ENCODE data around the gene SOBP.

The SOBP gene

DNA sequence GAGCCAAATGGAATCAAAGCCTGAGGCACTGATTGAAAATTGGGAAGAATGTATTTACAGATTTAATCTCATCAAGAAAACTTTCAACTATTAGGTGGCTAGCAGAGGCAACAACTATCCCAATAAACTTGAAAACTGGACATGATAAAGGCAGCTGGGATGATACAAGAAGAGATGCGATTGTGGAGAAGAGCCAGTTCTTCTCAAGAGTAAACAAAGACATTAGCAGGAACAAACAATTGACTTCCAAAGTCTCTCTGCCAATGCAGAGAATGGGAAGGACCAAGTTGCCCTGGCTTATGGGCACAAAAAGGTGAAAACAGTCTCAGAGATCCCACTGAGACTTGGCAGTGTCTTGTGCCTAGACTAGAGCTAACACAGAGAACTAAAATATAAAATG is 132.4 kb downstream of the SOBP start:
- no peak for DNase-seq

DNA sequence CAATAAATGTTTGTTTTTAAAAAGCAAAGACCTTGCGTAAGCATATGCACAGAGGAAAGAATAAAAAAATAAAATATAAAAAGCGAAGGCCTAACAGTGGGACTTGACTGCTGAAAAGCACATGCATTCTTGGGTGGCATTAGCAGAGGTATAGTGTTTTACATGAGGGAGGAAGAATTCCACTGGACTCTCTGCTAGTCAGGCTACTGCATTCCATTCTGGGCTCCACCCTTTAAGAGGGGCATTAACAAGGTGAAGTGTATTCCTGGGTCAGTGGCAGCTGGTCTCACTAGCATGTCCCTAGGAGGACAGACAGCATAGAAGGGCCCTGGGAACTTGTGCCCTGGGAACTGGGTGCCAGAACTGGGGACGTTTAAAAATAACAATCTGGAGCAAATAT is 134.1 kb downstream of the SOBP start:
- DNase-seq: no peak

DNA sequence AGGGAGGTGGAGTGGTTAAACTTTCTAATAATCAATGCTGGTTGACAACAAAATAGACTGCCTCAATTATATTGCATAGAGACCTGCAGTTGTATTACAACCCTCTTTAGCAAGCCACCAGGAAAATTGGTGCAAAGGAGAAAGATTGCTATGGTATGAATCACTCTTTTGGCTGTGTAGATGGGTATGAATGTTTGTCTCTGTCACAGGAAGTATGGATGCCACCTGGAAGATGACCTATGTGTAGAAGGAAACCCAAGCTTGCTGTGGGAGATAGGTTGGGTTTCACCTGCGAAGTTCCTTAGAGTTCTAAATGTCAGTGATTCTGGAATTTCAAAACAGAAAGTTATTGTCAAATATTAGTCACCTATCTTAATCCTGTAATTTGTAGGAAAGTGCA is 134.6 kb downstream of the SOBP start:
- DNase-seq: no peak

DNA sequence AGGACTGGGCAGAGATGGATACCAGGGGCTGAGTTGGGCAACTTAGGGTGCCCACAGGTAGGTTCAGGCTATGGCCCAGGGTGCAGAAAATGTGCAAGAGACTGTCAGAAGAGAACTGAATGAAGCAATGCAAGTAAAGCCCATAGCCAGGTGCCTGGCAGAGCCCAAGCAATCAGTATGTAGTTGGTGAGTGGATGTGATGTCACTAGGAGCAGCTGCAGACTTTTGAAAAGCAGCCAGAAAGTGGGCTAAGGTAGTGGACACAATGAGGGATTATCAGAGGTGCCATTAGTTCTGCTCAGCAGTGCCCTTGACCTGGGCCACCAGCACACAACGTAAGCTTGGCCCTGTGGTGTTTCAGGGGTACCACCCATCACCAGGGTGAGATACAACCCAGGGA is 135.3 kb downstream of the SOBP start:
- DNase-seq: peak; percentile 31

DNA sequence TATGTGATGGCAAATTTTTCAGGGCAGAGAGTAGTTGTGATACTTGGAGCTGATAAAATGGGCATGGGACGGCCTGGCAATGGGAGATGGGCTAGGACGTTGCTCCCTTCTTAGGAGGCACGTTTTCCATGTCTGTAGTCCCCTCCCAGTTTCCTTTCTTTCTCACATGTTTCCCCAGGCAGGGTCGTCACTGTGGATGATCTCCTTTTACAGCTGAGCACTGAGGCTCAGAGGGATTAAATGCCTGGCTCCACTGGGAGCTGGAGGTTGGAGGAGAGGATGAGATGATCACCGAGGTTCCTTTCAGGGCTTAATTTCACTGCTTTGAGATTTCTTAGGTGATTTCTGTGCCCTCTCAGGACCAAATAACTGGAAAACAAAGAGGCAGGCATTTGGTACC is 136.7 kb downstream of the SOBP start:
- no peak for DNase-seq

DNA sequence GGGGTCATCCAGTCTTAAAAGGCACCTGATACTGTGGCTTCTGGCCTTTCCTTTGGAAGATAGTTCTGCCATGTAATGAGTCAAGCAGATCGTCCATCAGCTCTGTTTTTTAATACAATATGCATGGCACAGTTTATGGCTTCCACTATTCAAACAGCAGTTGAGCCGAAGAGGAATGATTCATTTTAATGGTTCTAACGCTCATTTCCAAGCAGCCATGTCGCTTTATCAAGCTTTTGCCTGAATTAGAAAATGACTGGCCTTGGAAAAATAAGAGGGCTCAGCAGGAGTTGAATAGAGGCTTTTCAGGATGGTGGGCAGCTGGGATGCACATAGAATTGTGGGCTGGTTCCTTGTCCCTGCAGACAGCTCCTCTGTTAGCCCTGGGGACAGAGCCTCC is 138.1 kb downstream of the SOBP start:
- no peak for DNase-seq

DNA sequence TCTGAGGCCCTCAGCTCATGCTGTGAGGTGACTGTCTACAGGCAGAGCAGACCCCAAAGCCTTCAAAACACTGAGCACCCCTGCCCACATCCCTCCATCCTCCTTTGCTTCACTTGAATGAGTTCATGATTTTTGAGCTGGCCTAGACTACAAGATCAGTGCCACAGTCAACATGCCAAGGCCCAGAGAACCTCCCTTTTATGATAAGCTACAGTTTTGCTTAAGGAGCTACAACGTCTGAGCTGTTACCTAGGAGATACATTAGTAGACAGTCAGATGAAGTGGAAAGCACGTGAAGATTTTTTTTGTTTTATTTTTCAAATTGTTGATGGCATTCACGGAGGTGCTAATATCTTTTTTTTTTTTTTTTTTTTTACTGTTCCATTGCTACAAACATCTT is 139.0 kb downstream of the SOBP start:
- DNase-seq: no peak

DNA sequence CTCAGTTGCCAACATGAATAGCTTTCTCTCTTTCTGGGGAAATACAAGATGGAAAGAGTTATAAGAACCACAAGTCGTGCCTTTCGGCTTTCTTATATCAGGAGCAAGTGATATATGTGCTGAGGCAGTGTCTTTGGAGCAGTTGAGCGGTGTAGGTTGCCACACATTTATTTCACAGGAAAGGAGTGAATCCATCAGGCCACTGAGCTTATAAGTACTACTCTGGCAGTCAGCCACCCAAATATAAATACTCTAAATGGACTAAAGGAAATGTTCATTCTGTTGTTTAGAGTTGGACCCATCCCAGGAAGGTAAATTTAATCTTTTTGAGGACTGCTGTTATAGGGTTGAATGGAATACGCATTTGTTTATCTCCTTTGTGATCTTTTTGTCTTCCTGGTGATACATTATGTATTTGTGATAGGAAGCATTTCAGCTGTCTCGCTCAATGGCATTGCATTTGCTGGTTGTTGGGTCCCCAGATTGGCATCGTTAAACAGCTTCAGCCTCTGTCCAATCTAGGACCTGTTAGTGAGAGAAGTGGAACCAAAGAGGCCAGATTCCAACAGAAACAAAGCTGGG is 139.7 kb downstream of the SOBP start:
- DNase-seq: peak; percentile 87

DNA sequence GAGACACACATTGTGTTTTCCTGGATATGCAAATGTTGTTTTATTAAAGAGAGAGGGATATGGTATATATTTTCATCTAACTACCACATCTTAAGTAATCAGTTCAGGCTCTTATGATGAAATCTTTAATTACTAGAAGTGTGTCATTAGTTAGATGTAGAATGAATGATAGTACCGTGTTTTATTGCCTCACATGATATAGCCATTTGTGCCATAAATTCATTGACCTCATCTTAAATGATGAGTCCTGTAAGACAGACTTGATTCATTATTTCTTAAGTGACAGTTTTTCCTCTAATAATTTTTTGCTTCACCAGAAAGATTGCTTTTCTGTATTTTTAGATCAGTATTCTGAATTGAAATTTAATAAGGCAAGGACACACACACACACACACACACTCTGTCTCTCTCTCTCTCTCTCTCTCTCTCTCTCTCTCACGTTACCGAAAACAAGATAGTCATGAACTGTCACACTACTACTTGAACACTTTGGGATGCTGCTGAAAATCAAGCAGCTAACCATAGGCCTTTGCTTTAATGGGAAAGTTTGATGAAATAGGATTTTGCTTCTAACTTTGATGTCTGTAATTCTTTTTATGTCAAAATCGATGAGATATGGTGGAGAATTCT is 140.5 kb downstream of the SOBP start:
- DNase-seq: no peak

DNA sequence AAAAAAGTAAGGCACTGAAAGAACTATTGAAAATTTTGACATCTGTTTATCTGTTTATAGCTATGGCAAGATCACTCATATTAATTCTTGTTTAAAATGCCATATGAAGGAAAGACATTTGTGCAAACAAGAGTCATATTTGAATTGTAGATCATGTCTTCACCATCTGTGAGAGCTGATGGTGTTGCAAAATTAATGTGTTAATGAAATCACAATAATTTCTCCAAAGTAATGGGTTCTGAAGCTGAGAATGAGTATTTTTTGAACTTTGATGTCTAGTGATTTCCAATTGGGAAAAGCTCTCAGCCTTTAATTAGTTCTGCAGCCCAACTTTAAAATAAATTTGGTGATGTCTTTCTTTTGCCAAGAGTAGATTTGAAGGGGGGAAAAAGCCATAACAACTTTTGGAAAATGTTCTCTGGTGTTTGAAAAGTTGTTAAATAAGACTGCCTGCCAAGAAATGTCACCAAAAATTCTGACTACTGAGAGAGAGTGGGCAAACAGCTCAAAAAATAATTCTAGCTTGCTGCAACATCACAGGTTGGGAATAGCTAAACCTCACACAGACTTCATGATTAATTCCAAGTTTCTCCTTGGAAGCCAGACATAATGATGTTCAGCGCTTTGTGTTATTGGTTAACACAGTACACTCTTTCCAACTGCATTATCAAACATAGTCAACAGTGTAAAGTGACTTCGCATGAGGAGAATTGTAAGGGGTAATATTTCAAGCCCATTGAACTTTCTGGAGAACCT is 142.6 kb downstream of the SOBP start:
- DNase-seq: no peak

DNA sequence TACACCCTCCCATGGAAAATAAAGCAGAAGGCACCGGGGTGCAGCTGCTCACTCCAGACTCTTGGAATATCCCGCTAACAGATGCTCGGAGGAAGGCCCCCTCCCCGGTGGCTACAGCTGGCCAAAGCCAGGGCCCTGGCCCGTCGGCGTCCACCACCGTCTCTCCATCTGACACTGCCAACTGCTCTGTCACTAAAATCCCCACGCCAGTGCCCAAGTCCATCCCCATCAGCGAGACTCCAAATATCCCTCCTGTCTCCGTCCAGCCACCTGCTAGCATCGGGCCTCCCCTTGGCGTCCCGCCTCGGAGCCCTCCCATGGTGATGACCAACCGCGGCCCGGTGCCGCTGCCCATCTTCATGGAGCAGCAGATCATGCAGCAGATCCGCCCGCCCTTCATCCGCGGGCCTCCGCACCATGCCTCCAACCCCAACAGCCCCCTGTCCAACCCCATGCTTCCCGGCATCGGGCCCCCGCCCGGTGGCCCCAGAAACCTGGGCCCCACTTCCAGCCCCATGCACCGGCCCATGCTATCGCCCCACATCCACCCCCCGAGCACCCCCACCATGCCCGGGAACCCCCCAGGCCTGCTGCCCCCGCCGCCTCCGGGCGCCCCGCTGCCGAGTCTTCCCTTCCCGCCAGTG is 143.9 kb downstream of the SOBP start:
- no peak for DNase-seq

DNA sequence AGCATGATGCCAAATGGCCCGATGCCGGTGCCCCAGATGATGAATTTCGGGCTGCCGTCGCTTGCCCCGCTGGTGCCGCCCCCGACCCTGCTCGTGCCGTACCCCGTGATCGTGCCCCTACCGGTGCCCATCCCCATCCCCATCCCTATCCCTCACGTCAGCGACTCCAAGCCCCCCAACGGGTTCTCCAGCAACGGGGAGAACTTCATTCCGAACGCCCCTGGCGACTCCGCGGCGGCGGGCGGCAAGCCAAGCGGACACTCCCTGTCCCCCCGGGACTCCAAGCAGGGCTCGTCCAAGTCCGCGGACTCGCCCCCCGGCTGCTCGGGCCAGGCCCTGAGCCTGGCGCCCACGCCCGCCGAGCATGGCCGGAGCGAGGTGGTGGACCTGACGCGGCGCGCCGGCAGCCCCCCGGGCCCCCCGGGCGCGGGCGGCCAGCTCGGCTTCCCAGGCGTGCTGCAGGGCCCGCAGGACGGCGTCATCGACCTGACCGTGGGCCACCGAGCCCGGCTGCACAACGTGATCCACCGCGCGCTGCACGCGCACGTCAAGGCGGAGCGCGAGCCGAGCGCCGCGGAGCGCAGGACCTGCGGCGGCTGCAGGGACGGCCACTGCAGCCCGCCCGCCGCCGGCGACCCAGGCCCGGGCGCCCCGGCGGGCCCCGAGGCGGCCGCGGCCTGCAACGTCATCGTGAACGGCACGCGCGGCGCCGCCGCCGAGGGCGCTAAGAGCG is 144.6 kb downstream of the SOBP start:
- no peak for DNase-seq

DNA sequence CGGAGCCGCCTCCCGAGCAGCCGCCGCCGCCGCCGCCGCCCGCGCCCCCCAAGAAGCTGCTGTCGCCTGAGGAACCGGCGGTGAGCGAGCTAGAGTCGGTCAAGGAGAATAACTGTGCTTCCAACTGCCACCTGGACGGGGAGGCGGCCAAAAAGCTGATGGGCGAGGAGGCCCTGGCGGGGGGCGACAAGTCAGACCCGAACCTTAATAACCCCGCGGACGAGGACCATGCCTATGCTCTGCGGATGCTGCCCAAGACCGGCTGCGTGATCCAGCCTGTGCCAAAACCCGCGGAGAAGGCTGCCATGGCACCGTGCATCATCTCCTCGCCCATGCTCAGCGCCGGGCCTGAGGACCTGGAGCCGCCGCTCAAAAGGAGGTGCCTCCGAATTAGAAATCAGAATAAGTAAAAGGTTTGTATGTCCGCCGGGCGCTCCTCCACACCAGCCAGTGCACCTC is 145.2 kb downstream of the SOBP start:
- no peak for DNase-seq

DNA sequence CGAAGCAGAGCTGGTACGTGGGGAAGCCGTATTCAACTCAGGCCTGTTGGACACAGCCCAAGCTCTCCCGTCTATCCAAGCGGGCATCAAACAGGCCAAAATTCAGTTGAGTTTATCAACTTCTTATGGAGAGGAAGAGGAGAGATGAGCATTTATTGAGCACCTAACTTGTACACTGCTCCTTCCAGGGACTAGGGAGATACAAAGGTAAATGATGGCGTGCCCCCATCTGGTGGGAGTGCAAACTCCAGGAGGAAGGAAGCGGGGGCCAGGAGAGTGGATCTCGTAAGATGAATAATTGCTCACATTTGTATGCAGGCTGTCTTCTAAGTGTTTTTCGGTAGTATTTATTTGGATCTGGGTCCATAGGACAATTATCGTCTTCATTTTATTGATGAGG is 146.6 kb downstream of the SOBP start:
- no peak for DNase-seq

DNA sequence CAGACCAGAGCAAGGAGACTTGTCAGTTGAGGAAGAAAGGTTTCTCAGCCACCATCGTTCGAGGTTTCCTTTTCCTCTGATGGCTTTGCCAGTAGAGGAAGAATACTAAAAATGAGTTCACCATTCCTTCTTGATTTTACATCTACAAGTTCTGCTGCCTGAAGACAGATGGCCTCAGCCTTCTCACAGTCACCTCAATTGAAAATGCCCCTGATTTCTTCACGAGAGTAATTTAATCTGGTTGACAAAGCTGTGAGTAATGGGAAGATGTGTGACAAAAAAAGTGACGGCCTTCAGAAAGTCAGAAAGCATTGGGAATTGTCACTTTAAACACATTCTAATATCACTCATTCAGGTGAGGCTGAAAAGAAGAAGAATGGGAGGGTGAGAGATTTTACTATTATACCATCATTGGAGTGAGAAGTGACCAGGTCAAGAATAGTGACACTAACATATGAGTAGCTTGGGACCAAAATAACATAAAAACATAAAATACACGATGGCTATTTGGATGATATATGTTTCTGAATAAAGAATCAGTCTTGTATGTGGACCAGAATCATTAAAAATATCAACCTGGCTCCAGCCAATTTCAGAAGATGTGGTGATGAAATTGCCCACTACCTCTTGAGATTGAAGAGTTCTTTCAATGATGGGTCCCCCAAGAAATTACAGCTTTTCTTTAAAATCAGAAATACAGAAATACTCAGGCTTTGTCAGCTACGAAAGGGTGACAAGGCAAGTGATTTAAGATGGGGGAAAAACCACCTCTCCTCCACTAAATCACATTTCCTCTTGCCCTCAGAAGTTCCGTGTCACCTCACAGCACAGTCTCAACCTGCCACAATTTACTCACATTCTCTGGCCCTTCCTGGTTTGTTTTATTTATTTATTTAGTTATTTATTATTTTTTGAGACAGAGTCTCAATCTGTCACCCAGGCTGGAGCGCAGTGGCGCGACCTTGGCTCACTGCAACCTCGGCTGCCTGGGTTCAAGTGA is 147.7 kb downstream of the SOBP start:
- DNase-seq: no peak

DNA sequence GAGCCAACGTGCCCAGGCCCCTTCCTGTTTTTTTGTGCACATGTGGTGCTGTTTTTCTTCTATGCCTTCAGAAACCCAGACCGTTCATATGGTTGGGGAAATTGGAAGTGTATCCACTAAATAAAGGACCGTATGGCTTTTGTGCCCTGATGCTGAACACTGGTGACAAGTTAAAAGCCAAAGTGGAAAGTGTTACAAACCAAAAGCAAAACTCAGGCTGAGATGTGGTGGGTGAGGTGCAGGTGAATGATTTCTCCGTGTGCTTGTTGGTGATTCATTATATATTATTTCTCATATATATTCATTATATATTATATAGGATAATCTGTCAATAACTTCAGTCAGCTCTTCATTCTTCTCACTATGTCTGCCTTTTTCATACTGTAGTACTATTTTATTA is 148.6 kb downstream of the SOBP start:
- DNase-seq: no peak

DNA sequence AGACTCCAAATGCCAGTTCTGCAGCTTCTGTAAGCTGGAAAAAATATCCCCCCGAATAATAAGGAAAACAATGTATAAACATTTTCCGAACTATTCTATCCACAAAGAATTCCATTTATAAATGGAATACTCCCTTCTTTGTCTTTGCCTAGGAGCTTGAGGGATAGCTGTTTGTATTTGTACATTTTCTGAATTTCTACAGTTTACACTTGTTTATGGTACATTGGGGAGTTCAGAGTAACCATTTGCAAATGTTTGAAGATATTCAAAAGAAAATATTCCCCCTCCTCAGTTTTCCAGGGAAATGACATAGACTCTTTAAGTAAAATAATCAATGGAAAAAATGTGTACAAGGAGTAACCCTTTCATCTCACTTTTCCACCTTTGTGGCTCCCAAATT is 149.6 kb downstream of the SOBP start:
- DNase-seq: no peak

DNA sequence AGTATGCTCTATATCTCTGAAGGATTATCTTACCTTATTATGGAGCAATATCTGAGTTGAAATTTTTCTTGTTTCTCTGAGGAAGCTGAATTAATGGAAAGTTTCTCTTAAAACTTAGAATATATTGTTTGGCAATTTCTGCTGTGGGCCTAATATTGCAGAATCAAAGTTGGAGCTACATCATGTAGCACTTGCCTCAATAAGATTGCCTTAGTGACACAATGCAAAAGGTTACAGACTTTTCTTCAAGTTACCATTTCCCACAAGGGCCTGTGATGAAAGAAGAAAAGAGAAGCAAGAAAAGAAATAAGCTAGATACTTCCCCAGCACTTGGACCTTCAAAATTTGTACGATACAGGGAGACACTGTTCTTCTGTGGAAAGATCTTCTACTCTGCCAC is 151.2 kb downstream of the SOBP start:
- DNase-seq: no peak

DNA sequence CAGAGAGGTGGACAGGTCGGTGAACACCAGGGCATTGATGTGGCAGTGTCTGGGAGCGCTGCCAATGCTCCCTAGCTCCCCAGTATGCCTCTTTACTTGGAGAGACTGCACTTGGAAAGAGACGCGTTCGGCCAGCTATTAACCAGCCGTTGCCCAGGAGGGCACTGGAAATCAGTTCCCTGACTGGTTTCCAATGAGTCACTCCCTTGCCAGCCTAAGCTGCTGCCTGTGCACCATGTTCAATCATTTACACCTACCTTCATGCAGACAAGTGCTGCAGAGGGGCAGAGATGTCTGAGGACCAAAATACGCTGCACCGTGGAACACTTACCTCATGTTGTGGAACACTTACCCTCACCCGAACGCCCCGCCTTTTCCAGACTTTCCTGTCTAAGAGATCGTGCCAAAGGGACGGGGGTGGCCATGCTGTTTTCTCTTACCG is 151.6 kb downstream of the SOBP start:
- DNase-seq: no peak

DNA sequence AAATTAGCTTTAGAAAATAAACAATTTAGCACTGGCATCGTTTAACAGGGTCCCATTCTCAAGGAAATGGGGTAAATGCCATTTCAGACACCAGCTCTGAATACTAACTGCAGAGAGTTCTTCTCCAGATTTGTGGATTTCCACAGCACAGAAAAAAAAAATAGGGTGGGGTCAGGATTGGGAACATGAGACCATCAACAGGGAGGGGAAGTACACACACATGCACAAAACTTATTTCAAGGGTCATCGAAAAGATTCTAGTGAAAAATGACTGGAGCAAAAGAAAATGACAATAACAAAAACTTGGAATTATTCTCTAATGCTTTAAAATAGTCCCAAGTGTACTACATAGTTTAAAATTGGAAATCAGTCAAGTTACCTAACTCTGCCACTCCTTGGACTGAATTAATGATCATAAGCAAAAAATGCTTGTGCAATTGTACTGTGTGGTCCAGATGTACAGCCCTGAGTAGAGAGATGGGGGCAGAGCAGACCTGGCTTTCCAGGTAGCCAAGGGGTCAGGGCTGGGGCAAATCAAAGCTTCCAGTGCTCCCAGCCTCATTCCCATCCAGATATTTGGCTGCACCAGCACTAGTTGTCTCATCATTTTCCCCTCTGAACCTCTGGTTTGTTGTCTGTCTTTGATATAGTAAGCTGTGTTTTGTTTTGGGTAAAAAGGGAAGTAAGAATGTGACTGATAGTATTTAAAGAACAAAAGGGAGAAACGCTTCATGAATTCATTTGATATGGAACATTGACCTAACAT is 152.4 kb downstream of the SOBP start:
- DNase-seq: no peak

DNA sequence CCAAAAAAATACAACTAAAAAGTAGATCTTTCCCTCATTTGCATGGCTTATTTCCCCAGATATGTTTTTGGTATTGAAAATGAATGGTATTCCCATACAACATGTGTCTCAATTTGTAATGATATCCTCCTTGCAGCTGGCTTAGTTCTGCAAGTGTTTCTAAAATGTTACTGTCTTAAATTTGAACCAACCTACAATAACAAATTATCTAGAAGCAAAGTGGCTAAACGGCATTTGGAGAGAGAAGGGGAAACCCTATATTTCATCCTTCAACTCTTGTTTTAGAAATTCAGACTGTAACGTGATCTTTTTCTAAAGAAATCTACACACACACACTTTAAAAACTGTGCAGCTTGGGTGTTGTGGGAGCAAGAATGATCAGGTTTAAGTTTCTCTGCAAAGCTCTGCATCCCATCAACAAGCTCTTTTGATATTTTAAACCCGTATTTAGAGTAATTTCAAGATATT is 153.0 kb downstream of the SOBP start:
- DNase-seq: no peak

All from NCI-H1105 (cell line).